Stimulated activated CD8-positive, alpha-beta memory T cell treated with anti-CD3 and anti-CD28 coated beads, Interleukin-4, amount 100 ng/mL, for 4 hours (primary cell): ENCODE measurements around the gene MLLT1.
A peak's percentile ranks its signal among the peaks of the same experiment; 100 is the strongest.

ENCODE experiments used
- DNase-seq, 2 donors: peaks; one replicate each; pipeline ENCODE4 v3.0.0-alpha.2; 2020; ENCODE audit warnings: low read depth in 2 of 2, low spot score in 1 of 2

The MLLT1 gene

DNA sequence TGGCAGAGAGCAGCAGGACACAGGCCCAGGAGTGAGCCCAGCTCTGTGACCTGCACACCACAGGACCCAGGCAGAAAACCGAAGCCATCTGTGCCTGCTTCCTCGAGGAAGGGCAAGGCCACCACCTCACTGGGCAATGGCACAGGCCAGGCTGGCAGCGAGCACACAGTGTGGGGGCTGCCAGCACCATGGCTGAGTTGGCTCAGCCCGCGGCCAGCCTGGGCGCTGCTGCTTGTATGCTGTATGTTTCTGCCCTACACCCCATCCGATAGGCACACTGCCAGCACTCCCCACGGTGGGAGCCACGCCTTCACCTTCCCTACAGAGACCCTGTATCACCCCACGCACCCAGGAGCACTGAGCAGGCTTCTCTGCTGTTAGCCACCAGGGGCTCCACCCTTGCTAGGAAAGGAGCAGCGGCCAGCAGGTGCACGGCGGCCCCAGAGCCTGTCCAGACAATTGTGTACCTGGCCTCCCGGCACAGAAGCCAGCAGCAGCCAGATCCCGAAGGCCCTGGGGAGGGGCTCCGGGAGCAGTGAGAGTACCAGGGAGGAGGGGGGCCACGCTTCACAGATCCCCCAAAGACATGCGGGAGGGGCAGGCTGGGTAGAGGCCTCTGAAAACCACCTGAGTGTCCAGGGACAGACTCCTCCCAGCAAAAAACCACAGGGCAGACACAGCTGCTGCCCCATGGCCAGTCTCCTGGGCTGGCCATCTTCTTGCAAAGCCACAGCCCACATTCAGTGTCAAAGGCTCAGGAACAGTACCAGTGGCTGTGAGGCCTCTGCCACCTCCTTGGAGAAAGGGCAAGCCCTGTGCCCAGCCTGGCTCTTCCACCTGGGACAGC, 56.1 kb downstream of the MLLT1 start:
- DNase-seq, result no peak

DNA sequence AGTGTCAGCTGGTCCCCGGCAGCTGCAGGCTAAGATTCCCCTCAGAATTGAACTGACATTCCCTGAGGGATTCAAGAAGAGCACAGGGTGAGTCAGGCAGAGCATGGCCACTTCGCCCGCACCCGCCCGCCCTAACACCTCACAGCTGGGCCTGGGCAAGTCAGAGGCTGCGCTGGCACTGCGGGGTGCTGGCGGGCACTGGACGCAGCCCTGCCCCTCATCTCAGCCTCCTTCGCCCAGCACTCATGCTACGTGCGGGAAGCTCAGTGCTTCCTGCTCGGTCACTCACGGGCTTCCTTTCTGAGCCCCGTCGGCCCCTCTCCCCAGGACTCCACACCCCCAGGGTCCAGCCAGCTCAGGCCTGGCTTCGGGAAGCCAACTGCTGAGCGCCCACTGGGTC, 56.9 kb downstream of the MLLT1 start:
- DNase-seq, result no peak

DNA sequence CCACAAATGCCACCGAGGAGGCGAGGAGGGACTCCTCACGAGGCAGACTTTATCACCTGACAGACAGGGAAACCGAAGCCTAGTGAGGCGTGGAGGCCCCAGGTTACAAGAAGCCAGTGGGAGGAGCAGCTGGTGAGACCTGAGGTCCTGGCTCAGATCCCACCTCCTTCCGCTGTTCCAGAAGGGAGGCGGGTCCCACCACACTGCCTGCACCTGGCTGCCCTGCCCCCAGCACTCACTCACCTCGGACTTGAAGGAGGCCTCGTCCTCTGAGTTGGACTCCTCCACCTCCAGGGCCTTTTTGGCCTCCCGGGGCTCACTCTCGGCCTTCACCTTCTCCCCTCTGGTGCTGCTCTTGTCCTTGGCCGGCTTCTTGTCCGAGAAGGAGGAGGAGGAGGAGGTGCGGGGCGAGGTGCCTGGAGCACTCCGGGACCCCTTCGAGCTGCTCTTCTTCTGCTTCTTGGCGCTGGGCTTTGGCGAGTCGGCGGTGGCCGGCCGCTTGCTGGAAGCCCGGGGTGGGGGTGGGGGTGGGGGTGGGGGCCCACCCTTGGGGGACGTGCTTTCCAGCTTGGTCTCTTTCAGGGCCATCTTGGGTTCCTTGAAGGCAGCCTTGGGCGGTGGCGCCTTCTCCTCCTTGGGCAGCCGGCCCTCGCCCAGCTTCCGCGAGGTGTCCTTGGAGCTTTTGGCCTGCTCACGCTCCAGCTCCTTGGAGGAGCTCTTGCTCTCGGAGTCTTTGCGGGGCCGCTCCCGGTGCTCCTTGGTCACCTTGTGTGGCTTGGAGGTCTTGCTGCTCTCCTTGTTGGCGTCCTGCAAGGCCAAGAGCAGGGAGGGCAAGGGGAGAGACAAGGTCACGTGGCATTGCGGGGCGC, 57.7 kb downstream of the MLLT1 start:
- no peak for DNase-seq

DNA sequence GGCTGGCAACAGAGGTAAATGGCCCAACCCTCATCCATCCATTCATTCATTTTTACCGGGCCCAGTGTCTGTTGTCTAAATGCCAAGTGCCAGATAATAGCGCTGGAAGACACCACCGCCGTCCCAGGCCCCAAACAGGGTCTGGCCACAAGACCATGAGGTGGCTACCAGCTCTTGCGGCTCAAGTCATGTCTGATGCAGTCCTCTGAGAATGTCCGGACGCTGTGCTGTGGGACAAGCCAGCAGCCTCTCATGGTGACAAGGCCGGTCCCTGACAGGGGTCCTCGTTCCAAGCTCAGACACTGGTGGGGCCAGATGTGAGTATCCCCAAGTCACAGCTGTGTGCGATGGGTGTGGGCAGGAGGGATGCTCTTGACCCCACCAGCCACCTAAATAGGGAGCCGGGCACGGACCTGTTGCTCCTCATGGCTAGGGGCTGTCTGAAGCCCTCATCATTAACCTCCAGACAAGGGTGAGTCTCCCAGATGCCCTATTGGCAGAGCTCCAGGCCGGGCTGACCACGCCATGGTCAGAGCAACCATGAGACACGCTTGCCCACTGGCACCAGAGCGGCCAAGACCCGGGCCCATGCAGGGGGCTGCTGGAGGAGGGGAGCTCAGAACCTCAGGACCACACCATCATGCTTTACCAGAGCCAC, 58.4 kb downstream of the MLLT1 start:
- no peak for DNase-seq

DNA sequence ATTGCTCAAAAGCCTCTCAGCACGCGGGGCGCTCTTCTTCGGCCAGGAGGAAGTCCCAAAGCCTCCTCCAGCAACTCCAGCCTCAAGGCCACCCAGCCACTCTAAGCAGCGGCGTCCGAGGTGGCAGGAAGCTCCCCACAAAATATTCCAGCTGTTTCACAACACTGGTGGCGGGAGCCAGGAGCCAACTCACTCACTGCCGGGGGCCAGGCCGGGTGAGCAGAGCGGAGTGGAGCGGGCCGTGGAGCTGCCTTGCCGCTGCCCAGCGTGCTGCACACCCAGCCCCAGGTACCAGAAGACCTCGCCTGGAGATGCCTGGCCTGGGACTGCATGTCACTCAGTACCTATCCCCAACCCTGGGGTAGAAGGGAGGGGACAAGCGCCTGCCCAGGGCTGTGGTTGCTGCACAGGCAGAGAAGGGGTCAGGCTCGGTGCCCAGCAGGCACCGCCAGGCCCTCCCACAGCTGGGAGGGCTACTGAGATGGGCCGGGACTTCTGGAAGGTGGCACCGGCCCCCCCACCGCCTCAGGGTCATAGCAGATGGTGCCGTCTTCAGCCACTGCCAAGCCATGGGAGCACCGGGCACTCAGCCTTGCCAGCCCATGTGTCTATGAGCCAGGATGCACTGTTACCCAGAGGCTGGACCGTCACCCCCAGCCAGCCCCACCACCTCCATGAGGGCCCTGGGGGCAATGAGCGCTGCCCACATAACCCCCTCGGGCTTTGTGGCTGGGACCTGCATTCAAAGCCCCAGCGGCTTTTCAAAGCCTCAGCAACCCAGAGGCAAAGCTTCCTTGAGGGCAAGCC, 59.2 kb downstream of the MLLT1 start:
- DNase-seq, result no peak

DNA sequence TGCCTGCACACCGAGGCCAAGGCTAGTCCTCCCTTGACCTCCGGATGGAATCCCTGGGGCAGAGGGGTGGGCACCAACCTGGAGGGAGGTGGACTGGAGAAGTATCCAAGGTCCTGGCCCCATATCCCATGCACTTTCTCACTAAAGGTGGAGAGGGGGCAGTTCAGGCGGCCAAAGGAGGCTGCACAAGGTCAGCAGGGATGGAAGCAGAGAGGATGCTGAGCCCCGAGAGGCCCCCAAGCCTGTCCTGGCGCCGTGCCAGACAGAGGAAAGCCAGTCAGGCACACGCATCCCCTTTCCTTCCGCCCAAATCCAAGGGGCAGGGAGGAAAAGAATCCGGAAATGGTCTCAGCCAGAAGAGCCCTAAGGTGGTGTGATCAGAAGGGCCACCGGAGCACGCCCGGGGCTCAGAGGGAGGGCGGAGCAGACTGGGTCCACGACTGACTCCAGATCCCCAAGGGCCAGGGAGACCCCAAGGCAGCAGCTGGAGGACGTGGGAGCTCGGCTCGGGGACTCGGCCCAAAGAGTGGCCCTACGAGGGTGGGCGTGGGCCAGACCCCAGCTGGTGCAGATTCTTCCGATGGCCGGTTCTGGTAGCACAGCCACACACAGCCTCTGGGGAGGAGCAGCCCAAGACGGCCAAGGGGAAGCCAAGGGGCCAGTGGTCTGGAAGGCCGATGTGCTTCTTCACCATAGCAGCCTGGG, 60.0 kb downstream of the MLLT1 start:
- DNase-seq, result no peak

DNA sequence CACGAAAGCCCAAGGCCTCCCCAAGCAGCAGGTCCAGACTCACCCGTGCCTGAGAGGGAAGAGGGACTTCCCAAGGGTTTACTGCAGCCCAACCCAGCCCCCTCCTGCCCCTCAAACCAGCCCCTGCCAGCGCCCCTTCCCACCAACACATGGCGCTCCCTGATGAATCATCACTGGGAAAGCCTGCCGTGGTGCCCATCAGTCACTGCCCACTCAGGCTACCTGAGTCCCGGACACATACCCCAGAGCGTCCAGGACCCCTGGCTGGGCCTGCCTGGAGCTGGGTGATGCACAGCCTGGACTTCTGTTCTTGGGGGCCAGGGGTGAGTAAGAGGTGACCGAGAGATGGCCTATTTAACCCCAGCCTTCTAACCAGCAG, 60.6 kb downstream of the MLLT1 start:
- DNase-seq, result no peak

DNA sequence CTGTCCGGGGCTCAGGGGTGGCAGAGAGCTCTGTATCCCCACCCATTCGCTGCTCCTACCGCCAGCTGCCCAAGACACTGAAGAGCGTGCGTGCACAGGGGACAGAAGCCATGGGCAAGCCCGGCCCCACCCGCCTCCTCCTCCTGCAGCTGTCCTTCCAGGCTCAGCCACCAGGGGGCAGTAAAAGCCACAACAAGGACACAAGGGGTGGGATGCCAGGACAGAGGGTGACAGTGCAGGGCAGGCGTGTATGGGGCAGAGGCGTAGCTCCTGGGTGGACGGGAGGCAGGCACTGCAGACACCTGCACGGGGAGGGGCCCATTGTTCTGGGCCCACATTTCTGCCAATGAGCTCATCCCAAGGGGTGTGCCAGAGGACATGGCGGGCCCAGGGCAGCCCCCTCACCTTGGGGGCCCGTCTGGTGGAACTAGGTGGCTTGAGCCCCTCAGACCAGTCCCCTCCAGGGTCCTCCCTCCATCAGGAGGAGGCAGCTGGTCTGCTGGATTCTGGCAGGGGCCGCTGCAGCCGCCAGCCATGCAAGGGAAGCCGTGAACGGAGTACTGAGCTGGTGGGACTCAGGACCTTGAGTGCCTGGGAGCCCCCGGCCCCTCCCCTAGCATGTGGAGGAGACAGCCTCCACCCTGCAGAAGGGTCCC, 61.2 kb downstream of the MLLT1 start:
- peak; percentile 58 to 83 for DNase-seq

DNA sequence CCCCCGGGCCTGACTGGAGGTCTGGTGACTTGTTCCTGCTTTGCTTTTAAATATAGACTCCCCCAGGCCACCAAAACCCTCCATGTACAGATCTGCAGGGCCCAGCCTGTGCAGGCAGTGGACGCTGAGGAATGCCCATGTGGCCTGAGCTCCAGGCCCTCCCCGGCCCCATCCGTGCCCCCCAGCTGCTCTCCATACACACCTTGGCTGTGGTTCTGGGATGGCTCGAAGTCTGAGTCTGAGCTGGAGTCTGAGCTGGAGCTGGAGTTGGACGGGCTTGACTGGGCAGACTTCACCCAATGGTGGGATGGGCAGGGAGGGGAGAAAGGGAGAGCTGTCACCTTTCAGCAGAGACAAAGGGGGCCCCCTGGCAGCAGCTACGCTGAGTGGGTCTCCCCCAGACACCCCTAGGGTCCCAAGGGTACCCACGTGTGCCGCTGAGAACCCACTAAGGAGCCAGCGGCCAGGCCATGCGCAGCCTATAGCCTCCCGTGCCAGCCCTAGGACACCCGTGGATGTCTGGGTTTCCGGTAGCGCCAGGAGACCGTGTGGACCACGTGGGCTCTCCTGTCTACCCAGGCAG, 61.9 kb downstream of the MLLT1 start:
- DNase-seq, result no peak

DNA sequence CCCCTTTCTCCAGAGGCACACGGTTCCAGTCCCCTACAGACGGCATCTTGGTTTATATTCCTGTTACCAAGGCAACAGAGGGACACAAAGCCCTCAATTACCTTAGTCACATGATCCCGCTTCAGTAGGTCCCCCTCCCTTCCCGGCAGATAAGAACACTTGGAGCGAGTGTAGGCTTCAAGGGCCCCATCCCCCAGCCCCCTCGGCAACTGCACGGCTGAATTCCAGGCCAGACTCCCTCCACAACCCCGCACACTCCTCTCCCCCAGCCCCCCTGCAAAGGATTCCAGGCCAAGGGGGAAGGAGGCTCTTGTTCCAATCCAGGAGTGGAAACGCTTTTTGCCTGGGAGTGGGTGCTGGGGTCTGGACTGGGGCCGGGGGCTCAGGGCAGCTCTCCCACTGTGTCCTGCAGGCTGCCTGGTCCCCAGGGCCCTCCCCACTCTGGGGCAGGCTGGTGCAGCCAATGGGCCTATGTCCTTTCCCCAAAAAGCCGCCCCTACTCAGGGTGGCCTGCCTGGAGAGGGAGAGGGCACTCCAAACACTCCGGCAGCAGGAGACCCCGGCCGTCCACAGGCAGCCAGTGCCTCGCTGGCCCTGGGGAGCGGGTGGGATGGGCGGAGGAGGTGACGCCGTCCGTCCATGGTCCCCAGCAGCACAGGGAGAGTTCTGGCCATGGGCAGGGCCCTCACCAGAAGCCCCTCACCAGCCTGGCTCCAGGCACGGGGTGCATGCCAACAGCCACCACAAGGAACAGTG, 62.6 kb downstream of the MLLT1 start:
- DNase-seq, result no peak

DNA sequence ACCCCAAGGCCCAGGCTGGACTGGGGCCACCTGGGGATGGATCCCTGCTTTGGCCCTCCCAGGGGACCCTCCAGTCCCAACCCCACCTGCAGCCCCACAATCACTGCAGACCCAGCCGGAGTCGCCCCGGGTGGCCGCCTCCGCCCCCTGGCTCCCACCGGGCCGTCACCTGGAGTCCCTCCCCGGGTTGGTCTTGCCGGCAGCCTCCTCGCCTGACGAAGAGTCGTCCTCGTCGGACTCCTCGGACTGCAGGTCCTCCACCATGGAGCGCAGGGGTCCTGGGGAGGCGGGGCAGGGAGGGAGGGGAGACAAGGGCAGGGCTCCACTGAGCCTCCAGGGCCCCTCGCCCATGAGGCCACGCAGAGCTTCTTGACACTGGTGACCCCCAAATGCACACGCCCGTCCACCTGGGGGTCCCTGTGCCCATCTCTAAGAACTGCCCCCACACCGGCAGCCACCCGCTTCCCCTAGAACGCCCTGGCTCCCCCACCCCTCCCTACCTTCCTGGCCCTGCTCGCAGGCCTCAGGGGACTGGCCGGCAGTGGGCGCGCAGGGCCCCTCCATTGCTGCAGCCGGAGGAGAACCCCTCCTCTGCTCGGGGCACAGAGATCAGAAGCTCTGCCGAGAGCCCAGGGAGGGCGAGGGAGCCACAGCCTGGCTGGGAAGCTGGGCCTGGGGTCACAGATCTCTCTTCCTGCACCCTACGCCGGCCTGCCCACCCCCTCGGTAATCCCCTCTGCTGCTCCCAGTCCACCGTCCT, 63.4 kb downstream of the MLLT1 start:
- DNase-seq, result no peak

DNA sequence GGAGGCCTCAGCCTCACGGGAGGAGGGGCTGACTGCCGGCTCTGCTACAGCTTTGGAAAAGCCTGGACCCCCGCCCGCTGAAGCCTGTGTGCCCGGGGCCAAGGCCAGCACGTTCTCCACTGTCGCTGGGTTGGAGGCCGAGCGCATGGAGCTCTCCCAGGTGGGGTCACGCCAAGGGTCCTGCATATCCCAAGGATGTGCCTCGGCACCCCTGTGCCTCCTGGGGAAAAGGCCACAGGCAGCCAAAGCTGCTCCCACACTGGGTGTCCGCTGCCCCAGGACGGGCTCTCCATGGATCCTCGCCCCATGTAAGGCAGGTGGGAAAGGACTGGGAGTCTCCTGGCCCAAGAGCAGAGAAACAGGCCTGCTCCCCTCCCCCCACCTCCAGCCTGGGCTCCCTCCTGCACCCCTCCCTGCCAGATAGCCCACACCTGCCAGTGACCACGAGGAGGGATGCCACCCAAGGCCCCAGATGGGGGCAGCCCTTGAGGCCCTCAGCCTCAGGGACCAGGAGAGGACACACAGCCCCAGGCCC, 64.0 kb downstream of the MLLT1 start:
- no peak for DNase-seq

DNA sequence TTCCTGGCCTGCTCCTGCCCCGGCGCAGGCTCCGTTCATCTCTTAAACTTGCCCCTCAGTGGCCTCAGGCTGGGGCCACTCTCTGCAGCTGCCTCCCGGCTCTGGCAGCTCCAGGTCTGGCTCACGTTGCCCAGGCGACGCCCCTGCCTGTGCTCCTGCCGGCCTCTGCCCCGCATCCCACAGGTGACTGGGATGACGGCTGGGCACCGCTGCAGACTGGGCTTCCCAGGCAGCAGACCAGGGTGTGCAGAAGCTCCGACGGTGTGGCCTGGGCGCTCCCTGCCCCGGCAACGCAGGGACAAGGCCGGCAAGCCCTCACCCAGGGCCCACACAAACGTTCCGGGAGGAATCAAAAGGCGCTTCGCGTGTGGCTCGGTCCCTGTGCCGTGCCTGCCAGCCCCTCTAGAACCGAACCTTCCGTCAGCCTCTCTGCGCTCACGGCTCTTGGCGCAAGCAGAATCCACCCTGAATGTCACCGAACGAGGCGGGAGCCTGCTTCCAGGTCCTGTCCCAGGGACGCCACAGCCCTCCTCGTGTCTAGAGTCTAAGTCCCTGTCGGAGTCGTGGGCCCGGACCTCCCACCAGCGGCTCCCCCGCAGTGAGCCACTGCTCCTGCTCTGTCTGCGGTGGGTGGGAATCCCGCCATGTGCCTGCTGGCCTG, 64.8 kb downstream of the MLLT1 start:
- DNase-seq, result no peak

DNA sequence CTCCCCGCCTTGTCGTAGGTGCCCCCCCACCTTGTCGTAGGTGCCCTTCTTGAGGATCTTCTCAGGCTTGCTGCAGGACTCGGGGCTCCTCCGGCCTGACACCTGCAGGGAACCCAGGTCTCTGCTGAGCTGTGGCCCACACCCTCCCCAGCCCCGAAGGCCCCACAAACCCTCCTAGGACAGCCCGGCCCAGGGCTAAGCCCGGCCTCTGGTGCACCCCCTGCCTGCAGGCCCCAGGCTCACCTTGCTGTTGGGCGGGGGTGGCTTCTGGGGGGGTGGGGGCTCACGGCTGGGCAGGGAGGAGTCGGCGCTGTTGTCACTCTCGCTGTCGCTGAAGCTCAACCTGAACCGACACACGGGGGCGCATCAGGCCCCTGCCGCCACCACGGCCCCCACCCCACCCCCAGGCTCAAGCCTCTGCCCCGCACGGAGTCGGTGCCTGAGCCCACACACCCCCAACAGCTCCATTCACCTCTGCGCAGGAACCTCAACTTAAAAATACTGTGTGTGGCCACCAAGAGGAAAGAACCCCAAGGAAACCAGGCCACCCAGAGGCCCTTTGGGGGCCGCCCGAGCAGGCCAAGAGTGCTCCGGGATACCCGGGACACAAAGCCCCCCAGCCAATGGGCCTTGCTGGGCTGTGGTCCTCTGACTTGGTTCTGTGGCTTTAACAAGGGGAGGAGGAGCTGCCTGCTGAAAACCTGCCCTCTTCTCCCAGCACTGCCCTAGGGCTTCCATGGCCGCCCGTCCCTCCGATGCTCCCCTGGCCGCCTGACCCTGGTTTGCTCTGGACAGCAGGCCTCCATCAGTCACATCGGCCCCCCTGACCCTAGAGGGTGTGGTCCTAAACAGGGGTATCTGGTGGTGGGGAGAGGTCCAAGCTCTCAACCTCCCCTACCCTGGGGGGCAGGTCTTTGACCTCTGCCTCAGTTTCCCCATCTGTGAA, 65.8 kb downstream of the MLLT1 start:
- DNase-seq, result no peak

DNA sequence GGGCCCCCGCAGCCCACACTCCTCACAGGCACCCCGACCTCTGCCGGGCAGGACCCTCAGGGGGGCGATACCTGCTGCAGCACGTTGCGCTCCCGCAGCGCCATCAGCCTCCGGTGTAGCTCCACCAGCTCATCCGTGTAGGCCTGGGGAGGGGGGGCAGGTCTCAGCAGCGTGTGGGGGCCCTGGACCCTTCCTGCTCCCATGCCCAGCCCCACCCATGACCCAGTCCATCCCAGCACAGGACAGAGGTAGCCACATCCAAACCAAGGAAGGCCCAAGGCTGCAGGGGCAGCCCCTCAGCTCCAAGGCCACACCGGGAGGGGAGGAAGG, 66.5 kb downstream of the MLLT1 start:
- DNase-seq, result no peak
